Endothelial cell of hepatic sinusoid (primary cell): ENCODE data around the gene TAGLN.

Experiments
- in situ Hi-C: cut with HindIII; loops from 2 replicates; pipeline ENCODE4 v1.10.0; 2017; ENCODE audit warnings: low sequenced_read_pairs

Gene TAGLN

GRCh38 chr11:117229411-117229810 is 30.2 kb downstream of the TAGLN start:
- in situ Hi-C loops: no loop called here

GRCh38 chr11:117229931-117230285 is 30.7 kb downstream of the TAGLN start:
- in situ Hi-C loops: no loop called here

- in situ Hi-C loops: no loop called here
These were observed 31.3 kb downstream of the TAGLN start for GRCh38 chr11:117230286-117230961.

GRCh38 chr11:117230999-117231841 is 32.0 kb downstream of the TAGLN start:
- in situ Hi-C loops: no loop called here

- in situ Hi-C loops: no loop called here
These were observed 32.6 kb downstream of the TAGLN start, which contains the start of gene PCSK7 for GRCh38 chr11:117231842-117232091. PCSK7 (minus strand) TSS chr11:117232073; CDS start chr11:117229844, 2,229 bp downstream.

- in situ Hi-C loops: no loop called here
These were observed 33.1 kb downstream of the TAGLN start, which contains the start of gene RNF214 for GRCh38 chr11:117232092-117232878. RNF214 (plus strand) TSS chr11:117232671; CDS start chr11:117234273, 1,602 bp downstream.

- in situ Hi-C loops: no loop called here
These were observed 33.8 kb downstream of the TAGLN start for GRCh38 chr11:117232911-117233409.

- in situ Hi-C loops: loop anchor here (5.0 kb wide), 1 partner anchor 61 kb away; the partner anchor contains the start of gene SIDT2
These were observed 39.1 kb downstream of the TAGLN start for GRCh38 chr11:117238221-117238620.

- in situ Hi-C loops: loop anchor here (5.0 kb wide), 1 partner anchor 62 kb away; the partner anchor contains the start of gene SIDT2
These were observed 40.1 kb downstream of the TAGLN start for GRCh38 chr11:117239295-117239694.

- in situ Hi-C loops: no loop called here
These were observed 49.2 kb downstream of the TAGLN start for GRCh38 chr11:117248341-117248740.

GRCh38 chr11:117249571-117249970 is 50.4 kb downstream of the TAGLN start:
- in situ Hi-C loops: no loop called here

GRCh38 chr11:117251506-117251905 is 52.3 kb downstream of the TAGLN start:
- in situ Hi-C loops: no loop called here

- in situ Hi-C loops: no loop called here
These were observed 56.8 kb downstream of the TAGLN start for GRCh38 chr11:117255966-117256365.

GRCh38 chr11:117256573-117256972 is 57.4 kb downstream of the TAGLN start:
- in situ Hi-C loops: no loop called here
